Gastroesophageal sphincter (tissue), 3 donors: ENCODE data around the gene MIER2.
"Not testable (repeated sequence)": the region's sequence is repeated elsewhere in the genome, so short reads cannot be mapped to it uniquely, and the experiment has no call there.

ENCODE experiments used
- EP300 ChIP-seq: sonication (generic); formaldehyde crosslinking; IDR thresholded peaks from one replicate; pipeline ENCODE4 v1.6.1; 2017; ENCODE audit warnings: antibody characterized with exemption, mild to moderate bottlenecking
- POLR2A ChIP-seq, 2 donors: fragments of 450-650 bp; IDR thresholded peaks; one replicate each; pipeline ENCODE4 v1.6.1; 2017; ENCODE audit warnings: antibody characterized with exemption in 2 of 2, mild to moderate bottlenecking in 2 of 2, moderate library complexity in 1 of 2
- POLR2AphosphoS5 ChIP-seq: sonication (generic); formaldehyde crosslinking; IDR thresholded peaks from one replicate; pipeline ENCODE4 v1.6.1; 2017; ENCODE audit warnings: antibody characterized with exemption
- TF ChIP-seq, protein P1 (sequence below), 4 experiments: fragments of 200-600 bp in 2 of 4; fragments of 450-650 bp in 2 of 4; sonication (generic) in 1 of 4; IDR thresholded peaks; one replicate each; pipeline ENCODE4 v1.5.1; 2017 to 2019; ENCODE audit warnings: antibody characterized with exemption in 4 of 4, mild to moderate bottlenecking in 2 of 4, moderate library complexity in 2 of 4

DNA sequence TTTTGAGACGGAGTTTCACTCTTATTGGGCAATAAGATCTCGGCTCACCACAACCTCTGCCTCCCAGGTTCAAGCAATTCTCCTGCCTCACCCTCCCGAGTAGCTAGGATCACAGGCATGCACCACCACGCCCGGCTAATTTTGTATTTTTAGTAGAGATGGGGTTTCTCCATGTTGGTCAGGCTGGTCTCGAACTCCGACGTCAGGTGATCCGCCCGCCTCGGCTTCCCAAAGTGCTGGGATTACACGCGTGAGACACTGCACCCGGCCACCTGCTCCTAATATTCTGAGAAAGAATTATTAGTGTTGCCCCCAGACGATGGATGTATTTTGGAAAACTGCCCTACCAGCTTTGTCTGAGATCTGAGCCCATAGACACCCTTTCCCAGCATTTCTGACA, 10.9 kb upstream of the MIER2 start:
- TF ChIP-seq, protein P1, sequence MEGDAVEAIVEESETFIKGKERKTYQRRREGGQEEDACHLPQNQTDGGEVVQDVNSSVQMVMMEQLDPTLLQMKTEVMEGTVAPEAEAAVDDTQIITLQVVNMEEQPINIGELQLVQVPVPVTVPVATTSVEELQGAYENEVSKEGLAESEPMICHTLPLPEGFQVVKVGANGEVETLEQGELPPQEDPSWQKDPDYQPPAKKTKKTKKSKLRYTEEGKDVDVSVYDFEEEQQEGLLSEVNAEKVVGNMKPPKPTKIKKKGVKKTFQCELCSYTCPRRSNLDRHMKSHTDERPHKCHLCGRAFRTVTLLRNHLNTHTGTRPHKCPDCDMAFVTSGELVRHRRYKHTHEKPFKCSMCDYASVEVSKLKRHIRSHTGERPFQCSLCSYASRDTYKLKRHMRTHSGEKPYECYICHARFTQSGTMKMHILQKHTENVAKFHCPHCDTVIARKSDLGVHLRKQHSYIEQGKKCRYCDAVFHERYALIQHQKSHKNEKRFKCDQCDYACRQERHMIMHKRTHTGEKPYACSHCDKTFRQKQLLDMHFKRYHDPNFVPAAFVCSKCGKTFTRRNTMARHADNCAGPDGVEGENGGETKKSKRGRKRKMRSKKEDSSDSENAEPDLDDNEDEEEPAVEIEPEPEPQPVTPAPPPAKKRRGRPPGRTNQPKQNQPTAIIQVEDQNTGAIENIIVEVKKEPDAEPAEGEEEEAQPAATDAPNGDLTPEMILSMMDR (IDR thresholded peaks at IDR 0.05): not testable (repeated sequence)
- not testable (repeated sequence) for TF ChIP-seq POLR2AphosphoS5; POLR2A (IDR thresholded peaks at IDR 0.05); EP300
